NCI-H82 treated with DMSO at 0.1 percent for 48 hours (cell line): ENCODE results near the gene ZNF425.
"Not testable (repeated sequence)": the region's sequence is repeated elsewhere in the genome, so short reads cannot be mapped to it uniquely, and the experiment has no call there.

Experiments
- DNase-seq: peaks from one replicate; lab custom pipeline; 2025; ENCODE audit not compliant: unreplicated experiment; lab: John Stamatoyannopoulos, UW

ZNF425 gene, protein sequence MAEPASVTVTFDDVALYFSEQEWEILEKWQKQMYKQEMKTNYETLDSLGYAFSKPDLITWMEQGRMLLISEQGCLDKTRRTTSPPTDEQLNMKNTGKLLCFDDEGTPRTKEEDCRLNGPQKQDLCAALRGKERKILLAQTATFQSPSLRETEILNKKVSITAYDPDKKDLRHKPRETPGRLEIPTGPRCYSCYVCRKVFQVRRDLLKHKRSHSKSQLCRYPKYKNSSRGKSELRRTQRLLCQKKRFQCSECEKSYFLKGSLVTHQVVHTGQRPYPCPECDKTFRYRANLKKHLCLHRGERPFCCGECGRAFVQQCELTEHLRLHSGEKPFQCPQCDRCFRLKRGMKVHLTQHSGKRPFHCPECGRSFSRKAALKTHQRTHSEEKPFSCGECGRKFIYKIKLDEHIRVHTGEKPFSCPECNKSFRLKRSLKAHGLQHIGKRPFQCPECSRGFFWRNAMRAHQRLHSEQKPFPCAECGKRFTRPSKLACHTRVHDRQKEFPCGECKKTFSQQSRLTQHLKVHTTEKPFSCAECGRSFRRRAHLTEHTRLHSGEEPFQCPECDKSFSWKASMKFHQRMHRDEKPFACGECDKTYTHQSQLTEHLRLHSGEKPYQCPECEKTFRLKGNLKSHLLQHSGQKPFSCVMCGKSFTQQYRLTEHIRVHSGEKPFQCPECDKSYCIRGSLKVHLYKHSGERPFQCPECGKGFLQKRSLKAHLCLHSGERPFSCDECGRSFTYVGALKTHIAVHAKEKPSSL

GRCh38 chr7:149125863-149126661, at the start of gene ZNF425:
ZNF425 (minus strand) TSS chr7:149126324; CDS start chr7:149126213, 111 bp downstream.
- peak; percentile 57 for DNase-seq

GRCh38 chr7:149175150-149175549, 49.0 kb upstream of the ZNF425 start:
- DNase-seq, result no peak

DNA sequence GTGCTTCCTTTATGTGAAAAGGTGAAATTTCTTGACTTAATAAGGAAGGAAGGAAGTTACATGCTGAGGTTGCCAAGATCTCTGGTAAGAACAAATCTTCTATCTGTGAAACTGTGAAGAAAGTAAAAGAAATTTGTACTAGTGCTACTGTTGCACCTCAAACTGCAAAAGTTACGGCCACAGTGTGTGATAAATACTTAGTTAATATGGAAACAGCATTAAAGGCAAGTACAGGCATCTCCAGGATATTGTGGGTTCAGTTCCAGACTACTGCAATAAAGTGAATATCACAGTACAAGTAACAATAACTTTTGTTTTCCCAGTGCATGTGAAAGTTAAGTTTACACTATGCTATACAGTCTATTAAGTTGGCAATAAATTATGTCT, 46.4 kb upstream of the ZNF425 start:
- no peak for DNase-seq

DNA sequence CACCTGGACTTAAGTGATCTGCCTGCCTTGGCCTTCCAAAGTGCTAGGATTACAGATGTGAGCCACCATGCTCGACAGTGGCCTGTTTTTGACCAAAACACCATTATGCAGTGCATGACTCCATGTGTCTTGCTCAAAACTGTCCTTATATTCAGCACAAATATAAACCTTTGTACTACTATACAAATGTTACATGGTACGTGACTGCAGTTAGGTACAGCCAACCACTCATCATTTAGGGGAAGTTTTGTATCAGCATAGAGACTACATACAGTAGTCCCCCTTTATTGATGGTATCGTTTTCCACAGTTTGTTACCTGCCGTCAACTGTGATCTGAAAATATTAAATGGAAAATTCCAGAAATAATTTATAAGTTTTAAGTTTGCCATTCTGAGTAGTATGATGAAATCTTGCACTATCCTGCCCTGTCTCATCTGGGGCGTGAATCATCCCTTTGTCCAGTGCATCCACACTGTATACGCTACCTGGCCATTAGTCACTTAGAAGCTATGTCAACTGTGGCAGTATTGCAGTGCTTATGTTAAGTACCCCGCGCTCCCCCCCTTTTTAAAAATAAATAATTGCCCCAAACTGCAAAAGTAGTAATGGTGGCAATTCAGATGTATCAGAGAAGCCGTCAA, 45.9 kb upstream of the ZNF425 start:
- DNase-seq, result no peak

- no peak for DNase-seq
Observed at GRCh38 chr7:149166630-149167352, 40.7 kb upstream of the ZNF425 start.

- no peak for DNase-seq
Observed at GRCh38 chr7:149166142-149166541, 40.0 kb upstream of the ZNF425 start.

DNA sequence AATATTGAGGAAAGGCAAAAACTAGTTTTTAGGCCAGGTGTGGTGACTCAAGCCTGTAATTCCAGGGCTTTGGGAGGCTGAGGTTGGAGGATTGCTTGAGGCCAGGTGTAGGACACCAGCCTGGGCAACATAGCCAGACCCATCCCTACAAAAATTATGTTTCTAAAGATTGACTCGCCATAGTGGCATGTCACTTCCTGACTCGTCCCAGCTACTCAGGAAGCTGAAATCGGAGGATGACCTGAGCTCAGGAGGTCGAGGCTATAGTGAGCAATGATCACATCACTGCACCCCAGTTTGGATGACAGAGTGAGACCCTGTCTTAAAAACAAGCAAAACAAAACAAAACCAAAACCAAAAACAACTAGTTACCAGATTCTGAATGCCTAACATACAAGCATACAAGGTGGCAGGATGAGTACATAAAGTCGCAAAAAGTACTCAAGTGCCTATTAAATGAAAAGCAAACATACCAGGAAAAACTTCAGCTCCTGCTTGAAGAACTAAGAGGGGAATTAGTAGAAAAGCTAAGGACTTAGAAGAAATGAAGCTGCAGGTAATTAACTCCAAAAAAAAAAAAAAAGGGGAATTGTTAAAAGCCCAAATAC, 35.2 kb upstream of the ZNF425 start:
- DNase-seq, result no peak

DNA sequence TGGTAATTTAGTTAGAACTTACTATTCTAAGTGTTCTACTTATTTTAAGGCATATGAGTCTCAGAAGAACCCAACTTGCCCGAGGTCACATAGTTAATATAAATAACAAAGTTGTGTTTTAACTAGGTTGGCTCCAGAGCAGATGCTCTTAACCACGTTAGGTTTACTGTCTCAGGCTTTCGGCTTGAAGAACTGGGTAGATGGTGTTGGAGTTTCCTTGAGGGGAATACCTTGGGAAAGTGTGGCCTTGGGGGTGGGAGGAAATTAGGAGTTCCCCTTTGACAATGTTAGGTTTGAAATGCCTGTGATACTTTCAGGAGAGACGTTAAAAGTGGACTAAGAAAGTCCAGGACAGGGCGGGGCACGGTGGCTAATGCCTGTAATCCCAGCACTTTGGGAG, 30.8 kb upstream of the ZNF425 start:
- no peak for DNase-seq

GRCh38 chr7:149154056-149154455, 27.9 kb upstream of the ZNF425 start:
- DNase-seq, result no peak

- DNase-seq, result no peak
Observed at GRCh38 chr7:149153346-149153745, 27.2 kb upstream of the ZNF425 start.

- DNase-seq, result no peak
Observed at GRCh38 chr7:149150981-149151380, 24.9 kb upstream of the ZNF425 start.

- DNase-seq, result no peak
Observed at GRCh38 chr7:149147752-149148653, 21.9 kb upstream of the ZNF425 start.

DNA sequence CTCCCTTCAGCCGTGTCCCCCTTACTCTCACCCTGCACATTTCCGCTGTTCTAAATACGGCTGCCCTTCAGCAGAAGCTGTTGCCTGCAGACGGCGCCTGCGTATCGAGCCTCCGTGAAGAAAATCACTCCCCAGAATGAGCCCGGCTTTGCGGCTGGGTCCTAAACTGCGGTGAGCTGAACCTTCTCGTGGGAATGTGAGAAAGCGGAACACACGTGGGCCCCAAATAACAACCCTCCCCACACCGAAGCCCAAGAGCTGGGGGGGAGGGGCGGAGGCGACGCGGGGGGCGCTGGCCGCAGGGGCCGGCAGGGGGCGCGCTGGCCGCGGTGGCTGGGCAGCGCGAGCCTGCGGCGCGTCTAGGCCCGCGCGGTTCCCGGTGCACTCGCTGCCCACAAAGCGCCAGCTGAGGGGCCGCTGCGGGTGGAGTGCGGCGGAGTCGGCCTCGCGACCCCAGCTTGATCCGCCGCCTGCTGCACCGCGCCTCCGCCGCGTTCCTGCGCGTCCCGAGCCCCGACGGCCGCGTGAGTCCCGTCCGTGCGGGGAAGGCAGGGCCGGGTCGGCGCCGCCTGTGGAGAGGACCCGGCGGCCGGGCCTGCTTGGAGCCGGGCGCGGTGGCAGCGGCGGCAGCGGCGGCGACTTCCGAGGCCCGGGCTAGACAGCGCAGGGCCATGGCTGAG, 21.1 kb upstream of the ZNF425 start, which contains the start of gene ZNF398:
Gene ZNF398 (plus strand): TSS at position 382 of the 680 bp plus-strand sequence. CDS start 290 bp downstream, at position 672.
- DNase-seq, result peak; percentile 68

- no peak for DNase-seq
Observed at GRCh38 chr7:149145031-149145845, 19.1 kb upstream of the ZNF425 start.

GRCh38 chr7:149144436-149144922, 18.4 kb upstream of the ZNF425 start:
- DNase-seq, result not testable (repeated sequence)

GRCh38 chr7:149141893-149142292, 15.8 kb upstream of the ZNF425 start:
- no peak for DNase-seq

- DNase-seq, result no peak
Observed at GRCh38 chr7:149140831-149141230, 14.7 kb upstream of the ZNF425 start.
